Measurements from ENCODE around the gene SETD3. TPM values are rescaled to one million over a fixed set of nuclear protein-coding genes. Genes with fewer than 3 reads are reported as not detected.

SETD3 gene
- total RNA-seq, 1 donor from 2014 or later: 46.0 TPM

GRCh38 chr14:99374964-99375363 lies 105.7 kb downstream of the SETD3 start:
- Mint-ChIP-seq H3K4me3 (ENCODE audit: low read depth) (no peak overlapping the region), H3K36me3 (ENCODE audit: insufficient read depth) (no peaks in the 10 kb centered on the region), H3K4me1 (ENCODE audit: low read depth) (no peaks in the 10 kb centered on the region), H3K27me3 (no peaks in the 10 kb centered on the region), H3K27ac (no peak overlapping the region), H3K9me3 (ENCODE audit: low read depth) (no peaks in the 10 kb centered on the region)
- no peak for TF ChIP-seq CTCF (IDR thresholded peaks at IDR 0.05; ENCODE audit: unreplicated experiment)
- DNase-seq (ENCODE audit: low spot score, unreplicated experiment): no peak

- H3K9me3 Mint-ChIP-seq (ENCODE audit: low read depth): no peaks in the 10 kb centered on the region
- no peak for DNase-seq (ENCODE audit: low spot score, unreplicated experiment)
- no peak overlapping the region for H3K27ac Mint-ChIP-seq
Measured at GRCh38 chr14:99363616-99364290, 116.9 kb downstream of the SETD3 start.

GRCh38 chr14:99363051-99363450 lies 117.6 kb downstream of the SETD3 start:
- no peak overlapping the region for H3K27ac Mint-ChIP-seq
- peaks cover 5% of the 10 kb centered on the region for H3K27me3 Mint-ChIP-seq
- H3K36me3 Mint-ChIP-seq (ENCODE audit: insufficient read depth): no peaks in the 10 kb centered on the region
- H3K9me3 Mint-ChIP-seq (ENCODE audit: low read depth): no peaks in the 10 kb centered on the region
- DNase-seq (ENCODE audit: low spot score, unreplicated experiment): no peak
- no peak overlapping the region for H3K4me3 Mint-ChIP-seq (ENCODE audit: low read depth)
- TF ChIP-seq CTCF (IDR thresholded peaks at IDR 0.05; ENCODE audit: unreplicated experiment): no peak
- H3K4me1 Mint-ChIP-seq (ENCODE audit: low read depth): no peaks in the 10 kb centered on the region

More at GRCh38 chr14:99363616-99364290, 116.9 kb downstream of the SETD3 start:
- Mint-ChIP-seq H3K4me1 (ENCODE audit: low read depth) (no peaks in the 10 kb centered on the region), H3K4me3 (ENCODE audit: low read depth) (no peak overlapping the region), H3K36me3 (ENCODE audit: insufficient read depth) (no peaks in the 10 kb centered on the region), H3K27me3 (peaks cover 3% of the 10 kb centered on the region)
- no peak for TF ChIP-seq CTCF (IDR thresholded peaks at IDR 0.05; ENCODE audit: unreplicated experiment)

- Mint-ChIP-seq H3K4me1 (ENCODE audit: low read depth) (no peaks in the 10 kb centered on the region), H3K36me3 (ENCODE audit: insufficient read depth) (no peaks in the 10 kb centered on the region), H3K27me3 (peaks cover 6% of the 10 kb centered on the region), H3K9me3 (ENCODE audit: low read depth) (no peaks in the 10 kb centered on the region), H3K27ac (no peak overlapping the region), H3K4me3 (ENCODE audit: low read depth) (no peak overlapping the region)
- no peak for TF ChIP-seq CTCF (IDR thresholded peaks at IDR 0.05; ENCODE audit: unreplicated experiment)
- no peak for DNase-seq (ENCODE audit: low spot score, unreplicated experiment)
Measured at GRCh38 chr14:99361596-99362215, 119.0 kb downstream of the SETD3 start.

- H3K36me3 Mint-ChIP-seq (ENCODE audit: insufficient read depth): no peaks in the 10 kb centered on the region
- TF ChIP-seq CTCF (IDR thresholded peaks at IDR 0.05; ENCODE audit: unreplicated experiment): no peak
- H3K4me3 Mint-ChIP-seq (ENCODE audit: low read depth): no peak overlapping the region
- H3K9me3 Mint-ChIP-seq (ENCODE audit: low read depth): no peaks in the 10 kb centered on the region
- H3K27me3 Mint-ChIP-seq: peaks cover 9% of the 10 kb centered on the region
- H3K27ac Mint-ChIP-seq: no peak overlapping the region
- no peak for DNase-seq (ENCODE audit: low spot score, unreplicated experiment)
- no peaks in the 10 kb centered on the region for H3K4me1 Mint-ChIP-seq (ENCODE audit: low read depth)
Measured at GRCh38 chr14:99360774-99361595, 119.7 kb downstream of the SETD3 start.
